HUES64 (cell line): Measurements from ENCODE around the gene KRTAP5-1.

Source experiments
- H3K27ac ChIP-seq: 2 replicates; pipeline ENCODE4 v1.7.0; 2013; ENCODE audit warnings: low read depth, low read length, inconsistent platforms
- H3K27me3 ChIP-seq: 2 replicates; pipeline ENCODE4 v1.6.1; 2013; ENCODE audit warnings: mild to moderate bottlenecking, low read length; ENCODE audit not compliant: insufficient read depth
- H3K36me3 ChIP-seq: 2 replicates; pipeline ENCODE4 v1.6.1; 2013; ENCODE audit warnings: mild to moderate bottlenecking, low read length; ENCODE audit not compliant: insufficient read depth
- H3K4me1 ChIP-seq: 2 replicates; pipeline ENCODE4 v1.6.1; 2013; ENCODE audit warnings: mild to moderate bottlenecking, low read length, moderate library complexity; ENCODE audit not compliant: insufficient read depth
- H3K4me3 ChIP-seq: 2 replicates; pipeline ENCODE4 v1.5.1; 2013; ENCODE audit warnings: mild to moderate bottlenecking, low read length, moderate library complexity
- H3K9ac ChIP-seq: 2 replicates; pipeline ENCODE4 v1.6.1; 2013; ENCODE audit warnings: mild to moderate bottlenecking, low read depth, low read length
- H3K9me3 ChIP-seq: 2 replicates; pipeline ENCODE4 v1.6.1; 2013; ENCODE audit warnings: low read depth, low read length; ENCODE audit not compliant: insufficient read depth
- WGBS: fragments of 150-250, 120-280 bp; methylation state at CpG from one replicate; pipeline ENCODE4 v1.1.7; 2013; ENCODE audit warnings: missing lambda C conversion rate; 5-methylcytosine and 5-hydroxymethylcytosine counted together

The KRTAP5-1 gene

GRCh38 chr11:1536065-1536843 lies 48.8 kb downstream of the KRTAP5-1 start:
- Histone ChIP-seq H3K27ac (no peak overlapping the region), H3K9ac (no peak overlapping the region)
- 96% methylated on average over 15 of the region's 16 CpGs for WGBS

GRCh38 chr11:1534682-1535081 lies 50.4 kb downstream of the KRTAP5-1 start:
- peaks cover 17% of the 10 kb centered on the region for H3K27me3 ChIP-seq
- no peaks in the 10 kb centered on the region for H3K36me3 ChIP-seq
- no peak overlapping the region for H3K4me3 ChIP-seq
- no peak overlapping the region for H3K27ac ChIP-seq
- H3K9ac ChIP-seq, result no peak overlapping the region
- H3K9me3 ChIP-seq, result no peaks in the 10 kb centered on the region
- no peaks in the 10 kb centered on the region for H3K4me1 ChIP-seq
- whole genome bisulfite sequencing, result 91% methylated on average over 14 of the region's 14 CpGs

More at GRCh38 chr11:1536065-1536843, 48.8 kb downstream of the KRTAP5-1 start:
- H3K36me3 ChIP-seq, result no peaks in the 10 kb centered on the region
- no peak overlapping the region for H3K4me3 ChIP-seq
- H3K9me3 ChIP-seq, result no peaks in the 10 kb centered on the region
- H3K27me3 ChIP-seq, result peaks cover 26% of the 10 kb centered on the region
- no peaks in the 10 kb centered on the region for H3K4me1 ChIP-seq
